Measurements from ENCODE around the gene GIGYF2.
"Not testable (repeated sequence)": the region's sequence is repeated elsewhere in the genome, so short reads cannot be mapped to it uniquely, and the experiment has no call there.

GIGYF2 gene

GRCh38 chr2:232896111-232896510 lies 199.0 kb downstream of the GIGYF2 start:
- DNase-seq (ENCODE audit: low spot score): no peak

- DNase-seq (ENCODE audit: low spot score): no peak
Measured at GRCh38 chr2:232896720-232897597, 199.8 kb downstream of the GIGYF2 start.

GRCh38 chr2:232897598-232898408 lies 200.7 kb downstream of the GIGYF2 start:
- DNase-seq (ENCODE audit: low spot score): no peak

- no peak for DNase-seq (ENCODE audit: low spot score)
Measured at GRCh38 chr2:232898592-232899543, 201.7 kb downstream of the GIGYF2 start.

- no peak for DNase-seq (ENCODE audit: low spot score)
Measured at GRCh38 chr2:232900811-232901735, 203.9 kb downstream of the GIGYF2 start.

- no peak for DNase-seq (ENCODE audit: low spot score)
Measured at GRCh38 chr2:232901736-232902578, 204.8 kb downstream of the GIGYF2 start.

- DNase-seq (ENCODE audit: low spot score): no peak
Measured at GRCh38 chr2:232903989-232904388, 206.9 kb downstream of the GIGYF2 start.

GRCh38 chr2:232906867-232907717 lies 210.0 kb downstream of the GIGYF2 start:
- not testable (repeated sequence) for DNase-seq (ENCODE audit: low spot score)

- DNase-seq (ENCODE audit: low spot score): not testable (repeated sequence)
Measured at GRCh38 chr2:232907718-232908085, 210.6 kb downstream of the GIGYF2 start.

GRCh38 chr2:232908695-232909094 lies 211.6 kb downstream of the GIGYF2 start:
- no peak for DNase-seq (ENCODE audit: low spot score)

Data from hematopoietic multipotent progenitor cell treated with erythropoietin and hydrocortisone succinate and interleukin-3 and kit ligand, for 15 days (in vitro differentiated cells).